NCI-H1694 treated with DMSO at 0.1 percent for 48 hours (cell line): ENCODE data around the gene SPEF2.

Experiments
- DNase-seq: peaks from one replicate; lab custom pipeline; 2025; lab: John Stamatoyannopoulos, UW

The SPEF2 gene

GRCh38 chr5:35785601-35786085 lies 168.0 kb downstream of the SPEF2 start:
- DNase-seq: no peak

DNA sequence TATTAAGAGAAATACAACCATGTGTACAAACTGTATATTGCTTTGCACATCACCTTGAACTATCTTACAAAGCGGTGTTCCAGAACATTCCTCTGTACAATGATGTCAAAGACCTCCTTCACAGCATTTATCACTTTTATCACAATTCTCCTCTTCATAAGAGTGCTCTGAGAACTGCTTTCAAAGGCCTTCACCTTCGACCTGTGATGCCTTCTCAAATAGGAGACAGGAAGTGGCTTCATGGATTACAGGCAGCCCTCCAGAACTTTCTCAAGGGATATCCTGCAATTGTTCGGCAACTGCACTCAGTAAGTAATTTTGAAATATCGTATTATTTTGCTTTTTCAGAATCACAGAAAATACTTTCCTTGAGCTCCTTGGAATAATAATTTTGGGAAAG lies 171.1 kb downstream of the SPEF2 start:
- no peak for DNase-seq

GRCh38 chr5:35789732-35790456 lies 172.2 kb downstream of the SPEF2 start:
- no peak for DNase-seq

DNA sequence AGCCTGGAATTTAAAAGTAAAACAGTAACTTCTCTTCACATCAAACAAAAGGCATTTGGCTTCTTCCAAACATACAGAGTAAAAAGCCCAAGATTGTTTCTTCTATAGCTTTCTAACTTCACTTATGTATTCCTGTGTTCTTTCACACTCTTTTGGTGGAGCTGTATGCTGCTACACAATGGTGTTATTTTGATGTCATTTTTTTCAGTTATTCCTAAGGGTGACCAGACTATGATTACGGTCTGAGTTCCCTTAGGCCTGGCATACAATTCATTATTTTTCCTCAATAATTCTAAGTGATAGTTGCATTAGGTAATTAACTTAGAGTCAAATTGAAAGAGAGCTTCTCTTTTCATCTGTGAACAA lies 172.8 kb downstream of the SPEF2 start:
- DNase-seq: no peak

- no peak for DNase-seq
These were observed 176.6 kb downstream of the SPEF2 start for GRCh38 chr5:35794328-35794619.

GRCh38 chr5:35794684-35795375 lies 177.2 kb downstream of the SPEF2 start:
- no peak for DNase-seq

DNA sequence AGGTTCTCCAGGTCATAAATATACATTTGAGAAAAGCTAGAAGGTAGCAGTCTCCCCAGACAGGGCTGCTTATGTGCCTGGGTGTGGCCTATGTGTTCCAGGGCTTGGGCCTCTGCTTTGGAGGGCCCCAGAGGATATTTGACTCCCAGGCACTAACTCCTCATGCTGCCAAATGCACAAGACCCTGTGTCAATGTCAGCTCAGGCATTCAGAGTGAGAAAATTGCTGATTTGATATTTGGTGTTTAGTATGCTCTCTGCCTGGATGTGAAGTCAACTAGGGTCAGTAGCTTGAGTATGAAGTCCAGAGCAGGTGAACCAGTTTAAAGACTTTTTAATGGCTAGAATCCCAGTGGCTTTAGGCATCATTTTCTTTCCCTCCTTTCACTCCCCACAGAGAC lies 181.5 kb downstream of the SPEF2 start:
- DNase-seq: no peak

DNA sequence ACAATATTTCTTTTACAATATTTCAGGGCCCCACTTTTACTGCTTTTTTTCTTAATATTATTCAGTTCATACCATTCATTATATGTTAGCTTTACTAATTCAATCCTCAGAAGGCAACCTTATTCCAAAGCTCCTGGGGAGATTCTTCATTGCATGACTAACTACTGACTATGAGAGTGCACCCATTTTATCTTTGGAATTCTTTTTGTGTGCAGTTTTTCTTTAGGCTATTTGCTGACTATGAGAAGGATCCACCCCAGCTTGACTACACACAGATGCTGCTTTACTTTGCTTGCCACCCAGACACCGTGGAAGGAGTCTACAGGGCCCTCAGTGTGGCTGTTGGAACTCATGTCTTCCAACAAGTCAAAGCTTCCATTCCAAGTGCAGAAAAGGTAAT lies 182.1 kb downstream of the SPEF2 start:
- no peak for DNase-seq

GRCh38 chr5:35803191-35803651 lies 185.6 kb downstream of the SPEF2 start:
- DNase-seq: peak; percentile 75

DNA sequence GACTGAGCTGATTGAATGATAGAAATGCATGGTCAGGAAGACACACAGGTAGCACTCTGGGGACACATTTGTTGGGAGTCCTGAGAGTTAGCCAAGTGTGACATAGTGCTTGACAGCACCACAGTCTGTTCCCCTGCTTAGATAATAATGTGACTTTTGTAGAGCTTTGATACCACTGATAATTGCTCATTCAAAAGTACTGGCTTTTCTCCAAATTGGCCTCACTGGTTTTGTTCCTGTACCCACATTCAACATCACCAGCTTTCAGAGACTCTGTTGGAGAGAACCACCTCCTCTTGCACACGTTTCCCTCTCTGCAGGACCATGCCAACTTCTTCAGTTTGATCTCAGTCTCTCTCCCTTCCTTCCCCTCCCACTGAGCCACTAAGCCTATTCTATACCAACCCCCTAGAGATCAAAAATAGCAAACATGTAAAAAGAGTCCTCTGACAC lies 186.6 kb downstream of the SPEF2 start:
- DNase-seq: peak; percentile 51

- no peak for DNase-seq
These were observed 187.2 kb downstream of the SPEF2 start for GRCh38 chr5:35804841-35805240.

- DNase-seq: no peak
These were observed 192.9 kb downstream of the SPEF2 start for GRCh38 chr5:35810601-35811000.

DNA sequence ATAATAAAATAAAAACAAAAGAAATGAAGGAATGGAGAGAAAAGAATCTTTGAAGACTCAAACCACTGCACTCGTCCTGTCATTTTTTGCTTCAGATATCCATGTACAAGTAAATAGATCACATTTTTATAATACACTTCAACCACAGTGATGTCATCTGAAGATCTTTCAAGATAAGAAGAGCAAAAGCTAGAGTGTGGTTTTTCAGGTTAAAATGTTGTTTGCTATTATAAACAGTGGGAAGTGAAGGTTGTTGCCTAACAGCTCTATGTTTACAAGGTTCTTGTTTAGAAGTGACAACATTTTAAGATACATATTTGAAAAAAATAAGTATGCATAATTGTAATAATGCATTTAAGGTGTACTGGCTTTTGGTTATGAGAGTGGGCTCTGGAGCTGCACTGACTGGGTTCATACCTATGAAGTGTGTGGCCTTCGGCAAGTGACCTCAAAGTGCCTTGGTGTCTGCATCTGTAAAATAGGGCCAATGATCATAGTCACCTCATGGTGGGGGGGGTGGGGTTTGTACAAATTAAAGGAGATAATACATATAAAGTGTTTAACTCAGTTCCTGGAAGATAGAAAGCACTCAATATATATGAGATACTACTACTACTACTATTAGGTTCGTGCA lies 193.6 kb downstream of the SPEF2 start:
- no peak for DNase-seq

DNA sequence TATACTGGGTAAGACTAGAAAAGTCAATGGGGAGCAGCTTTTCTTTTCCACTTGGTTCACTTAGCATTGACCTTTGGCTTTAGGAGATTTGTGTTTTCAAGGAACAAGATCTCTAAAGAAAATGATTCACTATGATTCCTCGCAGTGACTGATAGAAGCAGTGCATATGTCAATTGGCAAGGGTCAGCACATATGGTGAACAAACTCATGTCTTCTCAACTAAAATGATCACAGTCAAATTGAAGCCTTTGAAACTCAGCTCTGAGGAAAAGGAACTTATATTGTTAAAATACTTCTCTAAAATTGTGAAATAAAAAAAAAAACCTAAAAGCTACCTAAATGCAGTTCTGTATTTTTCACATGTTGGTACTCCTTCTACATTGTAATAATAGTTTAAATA lies 195.9 kb downstream of the SPEF2 start:
- DNase-seq: no peak

DNA sequence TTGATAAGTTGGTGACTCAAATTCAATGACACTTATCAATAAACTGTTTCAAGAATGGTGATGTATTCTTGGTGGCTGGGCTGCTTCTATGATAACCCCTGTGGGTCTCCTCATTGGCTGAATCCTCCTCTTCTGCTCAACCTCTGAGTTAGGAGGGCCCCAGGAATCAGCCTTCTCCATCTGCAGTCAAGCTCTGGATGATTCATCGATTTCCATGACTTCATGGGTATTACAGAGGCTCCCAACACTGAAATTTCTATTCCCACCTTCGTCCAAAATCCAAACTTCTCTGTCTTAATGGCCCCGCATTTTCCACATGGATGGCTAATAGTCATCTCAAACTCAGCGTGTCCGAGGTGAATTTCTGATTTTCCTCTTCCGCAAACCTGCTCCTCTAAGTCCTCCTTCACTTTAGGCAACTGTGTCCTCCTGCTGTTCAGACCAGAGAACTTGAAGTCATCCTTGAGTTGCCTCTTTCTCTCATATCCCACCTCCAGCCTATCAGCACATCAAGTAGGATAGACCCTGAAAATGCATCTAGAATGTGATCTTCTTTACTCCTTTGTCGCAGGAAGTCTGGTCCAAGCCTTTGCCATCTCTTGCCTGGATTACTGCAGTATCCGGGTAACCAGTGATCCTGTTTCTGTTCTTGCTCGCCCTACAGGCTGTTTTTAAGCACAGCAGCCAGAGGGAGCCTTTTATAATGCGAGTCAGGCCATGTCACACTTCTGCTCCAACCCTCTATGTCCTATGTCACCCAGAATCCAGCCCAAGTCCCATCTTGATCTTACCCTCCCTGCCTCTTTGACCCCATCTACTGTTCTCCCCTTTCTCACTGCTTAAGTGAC lies 197.7 kb downstream of the SPEF2 start:
- DNase-seq: peak; percentile 73

DNA sequence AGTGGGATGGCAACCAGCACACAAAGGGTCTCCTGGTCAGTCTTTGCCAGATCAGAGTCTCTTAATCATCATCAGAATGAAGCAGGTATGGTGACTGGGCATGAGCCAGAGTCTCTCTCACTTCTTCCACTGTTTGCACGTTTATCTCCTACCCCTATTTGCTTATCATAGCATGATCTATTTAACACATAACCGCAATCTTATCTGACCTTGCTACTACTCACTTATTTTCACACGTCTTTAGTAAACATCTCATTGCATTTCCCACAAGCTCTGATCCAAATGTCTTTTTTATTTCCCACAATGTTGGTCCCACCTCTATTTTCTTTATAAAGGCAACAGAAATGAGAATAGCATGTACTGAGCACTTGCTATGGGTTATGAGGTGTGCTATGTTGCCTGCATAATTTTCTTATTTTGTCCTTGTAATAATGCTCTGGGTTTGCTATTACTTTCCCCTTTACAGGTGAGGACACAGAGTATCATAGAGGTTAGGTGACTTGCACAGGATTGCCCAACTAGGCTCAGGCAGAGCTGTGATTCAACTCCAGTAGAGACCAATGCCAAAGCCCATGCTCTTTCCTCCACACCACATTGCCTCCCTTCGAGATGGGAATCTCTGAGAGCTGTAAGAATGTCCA lies 199.3 kb downstream of the SPEF2 start:
- no peak for DNase-seq

GRCh38 chr5:35819026-35819425 lies 201.4 kb downstream of the SPEF2 start:
- no peak for DNase-seq

- no peak for DNase-seq
These were observed 202.0 kb downstream of the SPEF2 start for GRCh38 chr5:35819668-35820067.

DNA sequence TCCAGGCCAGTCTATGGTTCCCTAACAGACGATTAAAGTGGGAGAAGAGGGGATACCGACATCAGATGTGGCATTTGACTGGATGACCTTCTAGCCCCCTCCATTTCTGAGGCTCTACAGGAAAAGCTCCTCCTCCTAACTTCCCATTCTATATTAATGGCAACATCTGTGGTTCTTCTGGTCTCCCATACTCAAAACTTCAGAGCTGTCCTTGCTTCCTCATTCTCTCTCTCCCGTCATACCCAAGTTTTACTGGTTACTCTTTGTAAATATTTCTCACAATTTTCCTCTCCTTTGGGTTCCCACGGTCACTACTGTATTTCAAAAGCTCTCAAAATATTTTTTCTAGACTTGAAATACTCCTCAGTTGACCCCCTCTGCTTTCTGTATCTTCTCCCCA lies 203.1 kb downstream of the SPEF2 start:
- DNase-seq: no peak

GRCh38 chr5:35821513-35821912 lies 203.8 kb downstream of the SPEF2 start:
- DNase-seq: no peak

GRCh38 chr5:35822511-35822910 lies 204.8 kb downstream of the SPEF2 start:
- no peak for DNase-seq
